Endodermal cell (in vitro differentiated cells): Measurements from ENCODE around the gene RPS6KB1. TPM values are rescaled to one million over a fixed set of nuclear protein-coding genes. Genes with fewer than 3 reads are reported as not detected.
"Not testable (repeated sequence)": the region's sequence is repeated elsewhere in the genome, so short reads cannot be mapped to it uniquely, and the experiment has no call there.

Source experiments
- DNase-seq: peaks from one replicate; pipeline ENCODE4 v3.0.0-alpha.2; 2017
- H3K27ac ChIP-seq: 2 replicates; pipeline ENCODE4 v1.5.1; 2013; ENCODE audit warnings: mild to moderate bottlenecking, low read depth, low read length, moderate library complexity
- H3K27me3 ChIP-seq: 2 replicates; pipeline ENCODE4 v1.6.1; 2013; ENCODE audit warnings: mild to moderate bottlenecking, low read length, moderate library complexity; ENCODE audit not compliant: insufficient read depth, control insufficient read depth, poor library complexity, severe bottlenecking
- H3K36me3 ChIP-seq: 2 replicates; pipeline ENCODE4 v1.7.0; 2013; ENCODE audit warnings: mild to moderate bottlenecking, low read length, moderate library complexity; ENCODE audit not compliant: control insufficient read depth, insufficient read depth
- H3K4me1 ChIP-seq: one replicate; pipeline ENCODE4 v1.7.0; 2013; ENCODE audit warnings: low read length; ENCODE audit not compliant: control insufficient read depth, insufficient read depth
- H3K4me3 ChIP-seq: 2 replicates; pipeline ENCODE4 v1.5.1; 2013; ENCODE audit warnings: mild to moderate bottlenecking, low read length, moderate library complexity
- H3K9ac ChIP-seq: 2 replicates; pipeline ENCODE4 v1.6.1; 2013; ENCODE audit warnings: mild to moderate bottlenecking, low read length, moderate library complexity; ENCODE audit not compliant: poor library complexity, severe bottlenecking; ENCODE audit errors: extremely low read depth
- H3K9me3 ChIP-seq: 2 replicates; pipeline ENCODE4 v1.6.1; 2013; ENCODE audit warnings: mild to moderate bottlenecking, low read length, moderate library complexity; ENCODE audit not compliant: control insufficient read depth
- H3K27ac Mint-ChIP-seq: 2 replicates; pipeline ENCODE4 v1.8.0; 2020; ENCODE audit warnings: mixed read lengths
- H3K27me3 Mint-ChIP-seq: 2 replicates; pipeline ENCODE4 v1.8.0; 2021; ENCODE audit warnings: mild to moderate bottlenecking, mixed read lengths; ENCODE audit not compliant: insufficient read depth
- H3K36me3 Mint-ChIP-seq: 2 replicates; pipeline ENCODE4 v1.8.0; 2020; ENCODE audit warnings: low read depth, mixed read lengths
- H3K4me1 Mint-ChIP-seq: 2 replicates; pipeline ENCODE4 v1.8.0; 2020; ENCODE audit warnings: mixed read lengths
- H3K4me3 Mint-ChIP-seq: 2 replicates; pipeline ENCODE4 v1.8.0; 2020; ENCODE audit warnings: mild to moderate bottlenecking, moderate library complexity, mixed read lengths
- H3K9me3 Mint-ChIP-seq: 2 replicates; pipeline ENCODE4 v1.8.0; 2020; ENCODE audit warnings: mild to moderate bottlenecking, mixed read lengths
- CTCF ChIP-seq: fragments of 200-600 bp; sonication (generic); conservative IDR thresholded peaks from 2 replicates; pipeline ENCODE4 v1.5.0; 2021; ENCODE audit warnings: antibody characterized with exemption, mild to moderate bottlenecking
- WGBS, 2 experiments: methylation state at CpG; one replicate each; pipeline versions ENCODE4 v1.1.5 to v1.1.7; 2013; ENCODE audit warnings: missing lambda C conversion rate in 2 of 2, mixed read lengths in 1 of 2; ENCODE audit not compliant: insufficient coverage in 1 of 2, insufficient read length in 1 of 2; 5-methylcytosine and 5-hydroxymethylcytosine counted together
- total RNA-seq, 2 donors: library from RNA; stranded (reverse); fragmentation: NEBNext Ultra II Directional in 1 of 2; extraction: Animal tissue kit (Norgen Biotek cat#: 25700) in 1 of 2; gene quantifications; 2 replicates in 1 of 2; 3 replicates in 1 of 2; pipeline ENCODE4 v1.2.1, GENCODE V29; 2021

RPS6KB1 gene
- total RNA-seq, 2 donors from 2014 or later, result 22.3 to 31.5 TPM

- H3K4me3 Mint-ChIP-seq, H3K27me3 ChIP-seq, H3K9me3 Mint-ChIP-seq, H3K27ac ChIP-seq, H3K4me1 ChIP-seq, H3K4me3 ChIP-seq, DNase-seq, H3K4me1 Mint-ChIP-seq, H3K9me3 ChIP-seq, H3K27me3 Mint-ChIP-seq, H3K9ac ChIP-seq, H3K27ac Mint-ChIP-seq: not testable (repeated sequence)
- peaks cover 43% of the 10 kb centered on the region for H3K36me3 Mint-ChIP-seq
- WGBS, 2 experiments, result 92 to 94% methylated on average over 2 to 3 of the region's 3 CpGs
- H3K36me3 ChIP-seq, result peaks cover 40% of the 10 kb centered on the region
Observed at GRCh38 chr17:59940697-59941096, 47.8 kb downstream of the RPS6KB1 start.

- Histone ChIP-seq H3K9ac (no peak overlapping the region), H3K4me3 (no peak overlapping the region), H3K27ac (no peak overlapping the region), H3K9me3 (no peaks in the 10 kb centered on the region), H3K4me1 (no peaks in the 10 kb centered on the region), H3K27me3 (no peaks in the 10 kb centered on the region), H3K36me3 (peaks cover 44% of the 10 kb centered on the region)
- H3K9me3 Mint-ChIP-seq, result no peaks in the 10 kb centered on the region
- WGBS, 2 experiments, result 100% methylated on average over 1 of the region's 1 CpG; no CpG with 5 or more reads in 1 of the 2 experiments
- peaks cover 42% of the 10 kb centered on the region for H3K36me3 Mint-ChIP-seq
- no peak overlapping the region for H3K27ac Mint-ChIP-seq
- H3K4me3 Mint-ChIP-seq, result no peak overlapping the region
- TF ChIP-seq CTCF, result no peak
- H3K4me1 Mint-ChIP-seq, result peaks cover 2% of the 10 kb centered on the region
- no peaks in the 10 kb centered on the region for H3K27me3 Mint-ChIP-seq
- no peak for DNase-seq
Observed at GRCh38 chr17:59941131-59941530, 48.2 kb downstream of the RPS6KB1 start.

GRCh38 chr17:59946433-59946832, 53.5 kb downstream of the RPS6KB1 start:
- WGBS, 2 experiments, result 94 to 96% methylated on average over 2 to 7 of the region's 7 CpGs
- not testable (repeated sequence) for H3K4me3 Mint-ChIP-seq, H3K9me3 ChIP-seq, H3K4me1 ChIP-seq, H3K27me3 Mint-ChIP-seq, H3K4me3 ChIP-seq, DNase-seq, H3K9me3 Mint-ChIP-seq, H3K27ac Mint-ChIP-seq, H3K9ac ChIP-seq, H3K27me3 ChIP-seq, H3K4me1 Mint-ChIP-seq, H3K27ac ChIP-seq
- H3K36me3 Mint-ChIP-seq, result peaks cover 21% of the 10 kb centered on the region
- H3K36me3 ChIP-seq, result peaks cover 47% of the 10 kb centered on the region

DNA sequence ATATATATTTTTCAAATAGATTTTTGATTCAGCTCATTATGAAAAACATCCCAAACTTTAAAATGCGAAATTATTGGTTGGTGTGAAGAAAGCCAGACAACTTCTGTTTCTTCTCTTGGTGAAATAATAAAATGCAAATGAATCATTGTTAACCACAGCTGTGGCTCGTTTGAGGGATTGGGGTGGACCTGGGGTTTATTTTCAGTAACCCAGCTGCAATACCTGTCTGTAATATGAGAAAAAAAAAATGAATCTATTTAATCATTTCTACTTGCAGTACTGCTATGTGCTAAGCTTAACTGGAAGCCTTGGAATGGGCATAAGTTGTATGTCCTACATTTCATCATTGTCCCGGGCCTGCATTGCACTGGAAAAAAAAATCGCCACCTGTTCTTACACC, 54.4 kb downstream of the RPS6KB1 start:
- peaks cover 43% of the 10 kb centered on the region for H3K36me3 ChIP-seq
- not testable (repeated sequence) for H3K27ac ChIP-seq, H3K4me1 Mint-ChIP-seq, H3K9me3 Mint-ChIP-seq, H3K4me3 Mint-ChIP-seq, H3K27ac Mint-ChIP-seq, H3K4me3 ChIP-seq, H3K9ac ChIP-seq, H3K27me3 Mint-ChIP-seq, H3K4me1 ChIP-seq, DNase-seq, H3K9me3 ChIP-seq, H3K27me3 ChIP-seq
- H3K36me3 Mint-ChIP-seq, result peaks cover 19% of the 10 kb centered on the region
- WGBS, 2 experiments, result 96% methylated on average over 4 of the region's 4 CpGs; no CpG with 5 or more reads in 1 of the 2 experiments
